ENCODE data around the gene PIK3R2.
"Not testable (repeated sequence)": the region's sequence is repeated elsewhere in the genome, so short reads cannot be mapped to it uniquely, and the experiment has no call there.

Gene PIK3R2

DNA sequence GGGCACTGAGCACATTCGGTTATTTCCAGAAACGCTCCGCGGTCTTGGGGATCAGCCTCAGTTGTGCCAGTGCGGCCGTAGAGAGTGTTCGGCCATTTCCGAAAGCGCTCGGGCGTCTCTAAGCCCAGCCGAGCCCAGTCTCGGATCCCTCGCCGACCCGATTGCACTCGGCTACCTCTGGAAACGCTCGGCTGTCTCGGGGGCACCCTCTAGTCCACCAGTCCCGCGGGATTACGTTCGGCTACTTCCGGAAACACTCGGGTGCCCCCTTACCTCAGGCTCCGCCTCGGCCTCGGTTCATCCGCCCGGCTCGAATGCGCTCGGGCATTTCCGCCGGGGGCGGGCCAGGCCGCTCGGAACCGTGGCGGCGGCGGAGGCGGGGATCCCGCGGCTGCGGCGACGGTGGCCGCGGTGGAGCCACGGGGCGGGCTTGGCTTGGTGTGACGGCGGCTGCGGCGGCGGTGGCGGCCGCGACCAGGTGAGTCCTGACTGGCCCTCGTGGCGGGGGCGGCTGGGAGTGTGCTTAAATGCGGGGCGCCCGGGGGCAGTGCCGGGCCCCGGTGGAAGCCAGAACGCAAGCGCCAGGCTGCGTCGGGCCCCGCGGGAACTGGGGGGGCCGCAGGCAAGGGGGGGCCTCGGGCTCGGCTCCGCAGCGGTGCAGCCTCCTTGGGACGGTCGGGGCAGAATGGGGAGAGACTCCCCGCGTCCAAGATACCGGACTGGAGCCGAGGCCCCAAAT is at the start of gene PIK3R2:
Gene PIK3R2 (plus strand): TSS at position 347 of the 739 bp plus-strand sequence. CDS start 2,717 bp downstream, outside the sequence.
- TF ChIP-seq, protein P1, sequence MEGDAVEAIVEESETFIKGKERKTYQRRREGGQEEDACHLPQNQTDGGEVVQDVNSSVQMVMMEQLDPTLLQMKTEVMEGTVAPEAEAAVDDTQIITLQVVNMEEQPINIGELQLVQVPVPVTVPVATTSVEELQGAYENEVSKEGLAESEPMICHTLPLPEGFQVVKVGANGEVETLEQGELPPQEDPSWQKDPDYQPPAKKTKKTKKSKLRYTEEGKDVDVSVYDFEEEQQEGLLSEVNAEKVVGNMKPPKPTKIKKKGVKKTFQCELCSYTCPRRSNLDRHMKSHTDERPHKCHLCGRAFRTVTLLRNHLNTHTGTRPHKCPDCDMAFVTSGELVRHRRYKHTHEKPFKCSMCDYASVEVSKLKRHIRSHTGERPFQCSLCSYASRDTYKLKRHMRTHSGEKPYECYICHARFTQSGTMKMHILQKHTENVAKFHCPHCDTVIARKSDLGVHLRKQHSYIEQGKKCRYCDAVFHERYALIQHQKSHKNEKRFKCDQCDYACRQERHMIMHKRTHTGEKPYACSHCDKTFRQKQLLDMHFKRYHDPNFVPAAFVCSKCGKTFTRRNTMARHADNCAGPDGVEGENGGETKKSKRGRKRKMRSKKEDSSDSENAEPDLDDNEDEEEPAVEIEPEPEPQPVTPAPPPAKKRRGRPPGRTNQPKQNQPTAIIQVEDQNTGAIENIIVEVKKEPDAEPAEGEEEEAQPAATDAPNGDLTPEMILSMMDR (IDR thresholded peaks at IDR 0.05) = peak; percentile 40
- TF ChIP-seq ZFX (IDR thresholded peaks at IDR 0.05; ENCODE audit: borderline replicate concordance) = no peak
- H3K27ac ChIP-seq = peak within 1 kb of the TSS; percentile 92

DNA sequence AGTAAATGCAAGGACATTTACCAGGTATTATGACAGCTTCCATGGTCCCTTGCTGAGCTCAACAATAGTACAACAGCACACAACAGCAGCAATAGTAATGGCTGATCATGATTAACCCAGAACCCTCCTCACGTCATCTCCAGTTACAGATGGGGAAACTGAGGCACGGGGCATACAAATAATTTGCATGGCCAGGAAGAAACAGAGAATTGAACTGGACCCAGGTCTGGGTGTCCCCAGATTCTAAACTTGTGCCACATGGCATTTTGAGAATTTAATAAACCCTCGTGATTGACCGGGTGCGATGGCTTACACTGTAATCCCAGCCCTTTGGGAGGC is 48.2 kb upstream of the PIK3R2 start:
- TF ChIP-seq ZFX (IDR thresholded peaks at IDR 0.05; ENCODE audit: borderline replicate concordance) = no peak
- TF ChIP-seq, protein P1 (IDR thresholded peaks at IDR 0.05) = no peak
- H3K27ac ChIP-seq = peak overlapping the region; percentile 17; the same call in 1 of the 2 replicates

DNA sequence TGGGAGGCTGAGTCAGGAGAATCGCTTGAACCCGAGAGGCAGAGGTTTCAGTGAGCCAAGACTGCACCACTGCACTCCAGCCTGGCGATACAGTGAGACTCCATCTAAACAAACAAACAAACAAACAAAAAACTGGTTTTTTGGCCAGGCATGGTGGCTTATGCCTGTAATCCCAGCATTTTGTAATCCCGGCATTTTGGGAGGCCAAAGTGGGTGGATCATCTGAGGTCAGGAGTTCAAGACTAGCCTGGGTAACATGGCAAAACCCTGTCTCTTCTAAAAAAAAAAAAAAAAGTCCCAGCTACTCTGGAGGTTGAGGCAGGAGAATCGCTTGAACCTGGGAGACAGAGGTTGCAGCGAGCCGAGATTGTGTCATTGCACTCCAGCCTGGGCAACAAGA is 47.7 kb upstream of the PIK3R2 start:
- H3K27ac ChIP-seq = not testable (repeated sequence)

DNA sequence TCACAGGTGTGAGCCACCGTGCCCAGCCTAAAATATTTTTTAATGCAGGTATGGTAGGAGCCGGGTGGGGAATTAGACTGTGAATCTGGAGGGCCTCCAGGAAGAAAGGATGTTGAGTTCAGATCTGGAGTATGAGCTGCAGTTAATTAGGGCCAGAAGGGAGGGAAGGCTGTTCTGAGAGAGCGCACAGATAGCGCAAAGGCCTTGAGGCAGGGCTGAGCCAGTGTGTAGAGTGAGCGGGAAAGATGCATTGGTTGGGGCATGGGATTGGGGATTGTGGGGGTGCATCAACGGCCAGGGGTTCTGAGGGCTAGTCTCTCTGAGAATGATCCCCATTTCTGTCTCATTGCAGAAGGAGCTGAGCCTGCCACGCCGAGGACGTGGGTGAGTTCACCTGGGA is 45.7 kb upstream of the PIK3R2 start:
- TF ChIP-seq, protein P1 (IDR thresholded peaks at IDR 0.05) = no peak
- H3K27ac ChIP-seq = no peak overlapping the region

DNA sequence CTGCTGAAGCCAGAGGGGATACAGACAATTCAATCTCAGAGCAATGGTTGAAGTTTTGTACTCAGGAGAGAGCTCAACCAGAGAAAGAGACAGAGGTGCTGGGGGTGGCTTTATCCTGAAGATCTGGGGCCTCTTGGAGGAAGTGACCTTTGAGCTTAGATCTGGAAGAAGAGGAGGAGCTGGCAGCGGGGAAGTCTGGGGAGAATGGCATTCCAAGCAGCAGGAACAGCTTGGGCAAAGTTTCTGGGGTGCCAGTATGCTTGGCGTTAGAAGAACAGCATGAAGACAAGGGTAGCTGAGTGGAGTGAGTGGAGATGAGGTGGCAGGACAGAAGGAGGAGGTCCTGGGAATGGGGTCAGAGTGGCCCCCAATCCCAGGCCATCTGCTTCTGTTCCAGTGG is 44.1 kb upstream of the PIK3R2 start:
- H3K27ac ChIP-seq = no peak overlapping the region
- no peak for TF ChIP-seq ZFX (IDR thresholded peaks at IDR 0.05; ENCODE audit: borderline replicate concordance)
- TF ChIP-seq, protein P1 (IDR thresholded peaks at IDR 0.05) = no peak

DNA sequence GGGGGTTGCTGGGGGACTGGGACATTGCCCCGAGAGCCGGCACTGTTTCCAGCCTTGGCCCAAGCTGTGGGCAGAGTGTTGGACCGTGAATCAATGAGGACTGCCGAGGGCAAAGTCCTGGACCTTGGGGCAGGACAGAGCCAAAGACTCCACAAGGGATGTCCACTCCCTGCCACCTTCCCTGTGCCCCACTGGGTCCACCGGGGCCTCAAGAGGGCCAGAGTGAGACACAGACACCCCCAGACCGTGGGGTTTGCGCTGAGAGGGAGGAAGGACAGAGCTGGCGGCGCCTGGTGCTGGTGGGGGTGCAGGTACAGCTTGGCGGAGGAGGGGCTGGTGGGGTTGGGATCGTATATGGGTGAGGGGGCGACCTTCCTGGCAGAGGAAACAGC is 43.6 kb upstream of the PIK3R2 start:
- no peak overlapping the region for H3K27ac ChIP-seq
- no peak for TF ChIP-seq ZFX (IDR thresholded peaks at IDR 0.05; ENCODE audit: borderline replicate concordance)
- TF ChIP-seq, protein P1 (IDR thresholded peaks at IDR 0.05) = no peak

DNA sequence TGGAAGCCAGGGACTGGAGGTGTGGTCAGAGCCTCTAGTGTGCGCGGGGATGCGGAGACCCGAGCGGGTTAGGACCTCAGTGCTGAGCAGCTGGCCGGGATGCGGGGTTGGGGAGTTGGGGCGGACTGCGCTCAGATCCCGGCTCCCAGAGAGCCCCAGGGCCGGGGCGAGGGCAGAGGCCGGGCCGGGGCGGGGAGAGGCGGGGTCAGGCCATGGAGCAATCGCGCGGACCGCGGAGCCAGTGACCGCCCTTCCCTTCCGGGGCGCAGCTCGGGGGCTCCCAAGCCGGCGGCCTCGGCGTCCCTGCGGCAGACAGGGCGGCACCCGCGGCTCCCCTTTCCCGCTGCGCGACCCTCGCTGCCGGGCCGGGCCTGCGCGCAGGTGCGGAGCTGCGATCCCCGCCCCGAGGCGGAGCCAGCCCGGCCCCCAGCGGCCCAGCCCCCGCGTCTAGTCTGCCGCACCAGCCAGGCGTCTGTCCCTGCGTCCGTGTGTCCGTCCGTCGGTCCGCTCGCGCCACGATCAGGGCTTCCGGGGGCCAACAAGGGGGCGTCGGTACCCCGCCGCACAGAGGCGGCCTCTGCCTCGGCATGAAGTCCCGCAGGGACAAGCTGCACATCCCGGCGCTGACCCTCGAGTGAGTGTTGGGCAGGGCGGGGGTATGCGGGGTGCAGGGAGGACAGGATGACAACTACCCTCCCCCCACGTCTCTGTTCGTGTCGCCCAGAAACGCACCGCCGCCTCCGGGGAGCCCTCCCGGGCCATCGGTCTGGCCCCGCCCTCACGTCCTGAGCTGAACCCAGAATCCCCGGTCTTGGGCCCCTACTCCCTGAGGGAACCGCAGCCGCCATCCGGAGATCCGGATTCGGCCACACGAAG is 43.0 kb upstream of the PIK3R2 start:
- TF ChIP-seq ZFX (IDR thresholded peaks at IDR 0.05; ENCODE audit: borderline replicate concordance) = no peak
- TF ChIP-seq, protein P1 (IDR thresholded peaks at IDR 0.05) = no peak
- H3K27ac ChIP-seq = no peak overlapping the region

Data from 22Rv1 (cell line).